IPS-18a (cell line): ENCODE measurements around the gene ARHGAP10.

Experiments used
- H3K27ac ChIP-seq: one replicate; pipeline ENCODE4 v1.5.1; 2013; ENCODE audit warnings: low read length
- H3K27me3 ChIP-seq: one replicate; pipeline ENCODE4 v1.6.1; 2013; ENCODE audit warnings: mild to moderate bottlenecking, low read length; ENCODE audit not compliant: control insufficient read depth, insufficient read depth
- H3K36me3 ChIP-seq: one replicate; pipeline ENCODE4 v1.6.1; 2013; ENCODE audit warnings: low read depth, low read length; ENCODE audit not compliant: control insufficient read depth
- H3K4me1 ChIP-seq: one replicate; pipeline ENCODE4 v1.6.1; 2013; ENCODE audit warnings: low read depth, low read length; ENCODE audit not compliant: control insufficient read depth
- H3K4me3 ChIP-seq: one replicate; pipeline ENCODE4 v1.5.1; 2013; ENCODE audit warnings: low read length
- H3K9ac ChIP-seq: one replicate; pipeline ENCODE4 v1.6.1; 2013; ENCODE audit warnings: mild to moderate bottlenecking, low read length, moderate library complexity
- H3K9me3 ChIP-seq: one replicate; pipeline ENCODE4 v1.6.1; 2013; ENCODE audit warnings: low read depth, low read length; ENCODE audit not compliant: control insufficient read depth

The ARHGAP10 gene

GRCh38 chr4:148090029-148090428 lies 358.1 kb downstream of the ARHGAP10 start:
- Histone ChIP-seq H3K9ac (no peak overlapping the region), H3K4me3 (no peak overlapping the region), H3K27me3 (no peaks in the 10 kb centered on the region), H3K4me1 (no peaks in the 10 kb centered on the region), H3K36me3 (no peaks in the 10 kb centered on the region), H3K27ac (no peak overlapping the region), H3K9me3 (no peaks in the 10 kb centered on the region)

GRCh38 chr4:148090503-148091476 lies 358.9 kb downstream of the ARHGAP10 start:
- H3K4me1 ChIP-seq = no peaks in the 10 kb centered on the region
- no peaks in the 10 kb centered on the region for H3K9me3 ChIP-seq
- H3K36me3 ChIP-seq = no peaks in the 10 kb centered on the region
- no peak overlapping the region for H3K4me3 ChIP-seq
- H3K9ac ChIP-seq = no peak overlapping the region
- no peaks in the 10 kb centered on the region for H3K27me3 ChIP-seq
- no peak overlapping the region for H3K27ac ChIP-seq

DNA sequence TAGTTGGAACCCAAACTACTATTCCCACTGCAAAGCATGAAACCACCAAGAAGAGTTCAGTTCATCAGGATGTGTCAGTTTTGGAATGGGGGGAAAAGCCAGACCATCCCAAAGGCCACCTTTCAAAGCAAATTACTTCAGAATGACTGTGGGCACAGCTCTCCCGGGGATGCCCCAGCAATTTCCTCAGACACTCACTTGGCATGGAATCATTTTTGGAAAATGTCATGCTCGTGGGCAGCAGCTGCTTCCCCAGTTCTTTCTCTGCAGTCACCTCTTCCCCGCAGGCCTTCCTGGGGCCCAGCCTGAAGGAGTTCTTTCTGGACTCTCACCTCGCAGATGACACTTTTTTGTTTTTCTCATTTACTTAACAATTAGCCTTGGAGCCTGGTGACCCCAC lies 360.0 kb downstream of the ARHGAP10 start:
- no peak overlapping the region for H3K27ac ChIP-seq
- H3K9ac ChIP-seq = no peak overlapping the region
- H3K27me3 ChIP-seq = no peaks in the 10 kb centered on the region
- H3K9me3 ChIP-seq = no peaks in the 10 kb centered on the region
- H3K4me3 ChIP-seq = no peak overlapping the region
- H3K36me3 ChIP-seq = no peaks in the 10 kb centered on the region
- no peaks in the 10 kb centered on the region for H3K4me1 ChIP-seq

DNA sequence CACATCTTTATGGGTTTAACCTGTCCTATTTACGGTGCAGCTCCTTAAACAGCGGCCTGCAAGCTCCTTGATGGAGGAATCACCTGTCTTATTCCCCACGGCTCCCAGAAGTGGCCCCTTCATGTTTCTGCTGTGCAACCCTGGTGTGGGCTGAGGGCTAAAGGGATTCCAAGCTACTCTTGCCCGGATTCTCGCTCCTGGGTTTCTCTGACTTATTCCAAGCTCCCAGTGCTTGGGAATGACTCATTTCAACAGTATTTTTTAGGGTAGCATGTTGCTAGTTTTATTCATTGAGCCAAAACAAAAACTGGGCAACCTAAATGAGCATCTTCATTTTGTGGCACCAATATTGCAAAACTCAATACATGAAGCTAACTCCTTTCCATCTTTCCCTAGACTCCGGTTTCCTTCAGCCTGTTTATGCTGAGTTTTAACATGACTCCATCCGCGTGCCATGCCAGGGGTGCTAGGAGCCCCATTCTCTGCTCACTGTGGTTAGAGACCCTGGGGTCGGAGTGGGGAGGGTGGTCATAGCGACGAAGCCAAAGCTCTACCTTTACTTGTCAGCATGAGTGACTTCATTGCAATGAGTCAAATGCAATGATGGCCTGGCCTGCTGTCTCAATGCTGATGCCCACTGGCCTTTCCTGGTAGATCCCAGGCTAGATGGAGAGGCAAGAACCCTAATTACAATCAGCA lies 360.6 kb downstream of the ARHGAP10 start:
- Histone ChIP-seq H3K9ac (no peak overlapping the region), H3K27ac (no peak overlapping the region), H3K4me3 (no peak overlapping the region), H3K4me1 (peaks cover under 1% of the 10 kb centered on the region), H3K36me3 (no peaks in the 10 kb centered on the region), H3K9me3 (no peaks in the 10 kb centered on the region), H3K27me3 (no peaks in the 10 kb centered on the region)

DNA sequence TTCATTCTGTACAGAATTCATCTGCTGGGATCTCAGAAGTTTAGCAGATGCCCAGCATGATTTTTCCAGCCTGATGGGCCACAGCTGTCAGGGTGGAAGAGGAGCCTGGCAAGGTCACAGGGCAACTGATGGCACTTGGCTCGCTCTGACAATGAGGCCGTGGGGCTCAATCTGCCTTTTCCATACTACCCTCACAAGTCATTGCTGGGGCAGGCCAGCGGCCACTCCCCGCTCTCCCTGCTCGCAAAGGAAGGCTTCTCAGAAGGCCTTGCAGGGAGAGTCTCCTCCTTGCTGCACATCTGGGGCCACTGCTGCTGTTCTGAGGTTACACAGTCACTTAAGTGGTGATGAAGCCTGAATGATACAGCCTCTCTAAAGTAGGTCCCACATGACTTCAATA lies 361.2 kb downstream of the ARHGAP10 start:
- no peak overlapping the region for H3K9ac ChIP-seq
- H3K27ac ChIP-seq = no peak overlapping the region
- no peak overlapping the region for H3K4me3 ChIP-seq
- no peaks in the 10 kb centered on the region for H3K36me3 ChIP-seq
- H3K9me3 ChIP-seq = no peaks in the 10 kb centered on the region
- no peaks in the 10 kb centered on the region for H3K27me3 ChIP-seq
- H3K4me1 ChIP-seq = peaks cover 7% of the 10 kb centered on the region

- no peak overlapping the region for H3K9ac ChIP-seq
- H3K4me1 ChIP-seq = peaks cover 9% of the 10 kb centered on the region
- H3K27me3 ChIP-seq = no peaks in the 10 kb centered on the region
- no peaks in the 10 kb centered on the region for H3K36me3 ChIP-seq
- no peak overlapping the region for H3K4me3 ChIP-seq
- H3K9me3 ChIP-seq = no peaks in the 10 kb centered on the region
- H3K27ac ChIP-seq = no peak overlapping the region
These were observed 362.3 kb downstream of the ARHGAP10 start for GRCh38 chr4:148094149-148094548.

DNA sequence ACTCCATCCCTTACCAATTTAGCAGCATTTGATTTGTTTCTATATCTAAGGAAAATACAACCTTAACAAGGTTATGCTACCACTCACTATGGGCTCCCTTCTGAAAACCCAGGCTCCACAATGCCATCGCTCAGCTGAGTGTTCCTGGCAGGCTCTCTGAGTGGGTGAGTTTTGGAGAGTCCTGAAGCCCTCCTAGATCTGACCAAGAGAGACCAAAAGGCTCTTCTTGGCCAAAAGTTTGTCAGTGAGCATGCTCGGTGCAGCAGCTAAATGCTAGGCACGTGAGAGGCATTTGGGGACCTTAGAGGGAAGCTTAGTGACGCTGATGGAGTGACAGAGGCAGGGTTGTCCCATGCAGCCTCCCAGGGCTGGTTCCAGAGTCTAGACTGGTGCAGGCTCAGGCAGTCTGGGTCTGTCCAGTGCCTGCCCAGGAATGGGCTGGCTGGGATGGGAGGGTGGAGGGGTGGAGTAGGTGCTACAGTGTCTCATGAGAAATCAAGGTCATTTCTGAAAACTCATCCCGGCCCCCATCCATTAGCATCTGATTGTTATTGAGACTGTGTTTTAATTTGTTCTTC lies 363.5 kb downstream of the ARHGAP10 start:
- Histone ChIP-seq H3K9ac (no peak overlapping the region), H3K4me3 (no peak overlapping the region), H3K4me1 (peaks cover 9% of the 10 kb centered on the region), H3K27me3 (no peaks in the 10 kb centered on the region), H3K9me3 (no peaks in the 10 kb centered on the region), H3K27ac (no peak overlapping the region), H3K36me3 (no peaks in the 10 kb centered on the region)

- H3K27ac ChIP-seq = no peak overlapping the region
These were observed 365.9 kb downstream of the ARHGAP10 start for GRCh38 chr4:148097801-148098200.

DNA sequence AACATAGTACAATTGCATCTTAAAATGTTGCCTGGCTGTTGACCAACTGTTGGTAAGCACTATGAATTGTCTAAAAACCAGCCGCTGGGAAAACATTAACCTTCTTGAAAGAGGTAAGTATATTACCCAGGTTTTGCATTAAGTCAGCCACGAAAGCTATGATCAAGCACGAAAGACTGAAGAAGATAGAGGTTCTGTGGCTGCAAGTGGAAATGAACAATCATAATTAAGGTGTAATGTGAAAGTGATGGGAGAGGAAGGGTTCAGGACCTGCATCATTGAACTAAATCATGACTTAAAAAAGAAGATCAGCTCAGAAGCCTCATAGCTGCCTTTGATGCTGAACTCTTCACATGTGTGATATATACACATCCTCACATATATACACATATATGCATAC lies 369.3 kb downstream of the ARHGAP10 start:
- Histone ChIP-seq H3K36me3 (no peaks in the 10 kb centered on the region), H3K27ac (no peak overlapping the region), H3K27me3 (no peaks in the 10 kb centered on the region), H3K9me3 (no peaks in the 10 kb centered on the region), H3K4me3 (no peak overlapping the region), H3K4me1 (peaks cover 9% of the 10 kb centered on the region), H3K9ac (no peak overlapping the region)

More at GRCh38 chr4:148097801-148098200, 365.9 kb downstream of the ARHGAP10 start:
- Histone ChIP-seq H3K27me3 (no peaks in the 10 kb centered on the region), H3K4me1 (peaks cover 9% of the 10 kb centered on the region), H3K36me3 (no peaks in the 10 kb centered on the region), H3K4me3 (no peak overlapping the region), H3K9me3 (no peaks in the 10 kb centered on the region), H3K9ac (no peak overlapping the region)

DNA sequence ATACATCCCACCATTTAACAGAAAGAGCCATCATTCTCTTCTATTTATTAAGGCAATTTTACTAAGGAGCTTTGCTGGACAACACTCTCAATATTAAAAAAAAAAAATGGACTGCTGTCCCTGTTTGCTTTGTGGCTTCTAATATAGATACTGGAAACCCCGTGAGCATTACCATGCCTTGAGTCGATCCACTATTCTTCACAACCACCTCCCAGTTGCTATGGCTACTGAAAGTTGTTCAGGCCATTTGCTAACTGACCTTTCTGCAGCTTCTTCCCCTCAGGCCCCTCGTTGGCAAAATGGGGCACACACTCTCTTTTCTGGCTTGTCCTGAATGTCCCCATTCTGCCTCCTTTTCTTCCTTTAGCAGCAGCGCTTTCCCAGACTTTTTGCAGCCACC lies 369.9 kb downstream of the ARHGAP10 start:
- Histone ChIP-seq H3K9me3 (no peaks in the 10 kb centered on the region), H3K9ac (no peak overlapping the region), H3K36me3 (no peaks in the 10 kb centered on the region), H3K4me3 (no peak overlapping the region), H3K27ac (no peak overlapping the region), H3K4me1 (peaks cover 9% of the 10 kb centered on the region), H3K27me3 (no peaks in the 10 kb centered on the region)

- H3K4me1 ChIP-seq = no peaks in the 10 kb centered on the region
- H3K9me3 ChIP-seq = no peaks in the 10 kb centered on the region
- no peak overlapping the region for H3K4me3 ChIP-seq
- H3K27ac ChIP-seq = no peak overlapping the region
- no peaks in the 10 kb centered on the region for H3K36me3 ChIP-seq
- H3K9ac ChIP-seq = no peak overlapping the region
- H3K27me3 ChIP-seq = no peaks in the 10 kb centered on the region
These were observed 371.9 kb downstream of the ARHGAP10 start for GRCh38 chr4:148103597-148104355.
